ENCODE results near the gene ZEB1.

DNA sequence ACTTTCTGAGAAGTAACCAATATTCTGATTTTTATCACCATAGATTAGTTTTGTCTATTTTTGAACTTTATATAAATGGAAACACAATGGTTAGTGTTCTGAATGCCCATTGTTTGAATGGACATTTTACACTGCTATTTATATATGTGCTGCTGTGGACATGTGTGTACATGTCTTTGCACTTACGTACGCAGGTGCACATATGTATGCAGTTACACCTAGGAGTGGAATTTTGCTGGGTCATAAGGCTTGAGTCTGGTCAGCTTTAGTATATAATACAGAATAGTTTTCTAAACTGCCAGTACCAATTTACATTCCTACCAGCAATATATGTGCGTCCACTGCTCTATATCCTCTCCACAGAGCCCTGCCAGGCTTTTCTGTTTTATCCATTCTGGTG is 24.5 kb upstream of the ZEB1 start:
- TF ChIP-seq CTCF (conservative IDR thresholded peaks at IDR 0.05; ENCODE audit: low read depth, low read length) (no peak), POLR2A (IDR thresholded peaks at IDR 0.05; ENCODE audit: low read depth, low read length) (no peak), RAD21 (IDR thresholded peaks at IDR 0.05; ENCODE audit: low read length) (no peak), RFX5 (IDR thresholded peaks at IDR 0.05; ENCODE audit: low read depth, low read length) (no peak), CEBPB (IDR thresholded peaks at IDR 0.05; ENCODE audit: low read depth, low read length) (no peak), RCOR1 (IDR thresholded peaks at IDR 0.05; ENCODE audit: insufficient replicate concordance, low read length) (no peak), USF2 (IDR thresholded peaks at IDR 0.05; ENCODE audit: low read depth, low read length) (no peak), FOS (IDR thresholded peaks at IDR 0.05; ENCODE audit: low read depth, low read length) (no peak), CHD1 (IDR thresholded peaks at IDR 0.05; ENCODE audit: low read depth, low read length) (no peak), SMC3 (IDR thresholded peaks at IDR 0.05; ENCODE audit: low read depth, low read length) (no peak), BHLHE40 (IDR thresholded peaks at IDR 0.05; ENCODE audit: low read depth, low read length) (no peak)
